COR-L47 (cell line): ENCODE results near the gene PDLIM5.
"Not testable (repeated sequence)": the region's sequence is repeated elsewhere in the genome, so short reads cannot be mapped to it uniquely, and the experiment has no call there.

Experiments
- DNase-seq: peaks from one replicate; lab custom pipeline; 2025; lab: John Stamatoyannopoulos, UW

The PDLIM5 gene

GRCh38 chr4:94528792-94529451 lies 77.2 kb downstream of the PDLIM5 start:
- no peak for DNase-seq

DNA sequence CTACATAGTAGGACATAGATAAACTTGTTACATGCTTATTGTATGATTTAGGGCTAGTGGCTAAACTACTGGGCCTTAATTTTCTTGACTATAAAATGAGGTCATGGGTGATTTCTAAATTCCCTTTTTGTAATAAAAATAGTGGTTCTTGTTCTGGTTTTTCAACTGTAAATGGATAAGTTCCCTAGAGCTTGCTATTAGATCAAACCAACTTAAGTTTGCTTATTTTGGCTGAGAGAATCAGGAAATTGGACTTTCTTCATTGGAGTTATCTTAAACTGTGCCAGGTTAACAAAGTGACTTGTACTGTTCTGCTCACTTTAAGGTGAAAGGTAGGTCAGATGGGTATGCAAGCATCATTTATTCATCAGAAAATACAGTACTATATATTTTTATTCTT lies 78.3 kb downstream of the PDLIM5 start:
- no peak for DNase-seq

DNA sequence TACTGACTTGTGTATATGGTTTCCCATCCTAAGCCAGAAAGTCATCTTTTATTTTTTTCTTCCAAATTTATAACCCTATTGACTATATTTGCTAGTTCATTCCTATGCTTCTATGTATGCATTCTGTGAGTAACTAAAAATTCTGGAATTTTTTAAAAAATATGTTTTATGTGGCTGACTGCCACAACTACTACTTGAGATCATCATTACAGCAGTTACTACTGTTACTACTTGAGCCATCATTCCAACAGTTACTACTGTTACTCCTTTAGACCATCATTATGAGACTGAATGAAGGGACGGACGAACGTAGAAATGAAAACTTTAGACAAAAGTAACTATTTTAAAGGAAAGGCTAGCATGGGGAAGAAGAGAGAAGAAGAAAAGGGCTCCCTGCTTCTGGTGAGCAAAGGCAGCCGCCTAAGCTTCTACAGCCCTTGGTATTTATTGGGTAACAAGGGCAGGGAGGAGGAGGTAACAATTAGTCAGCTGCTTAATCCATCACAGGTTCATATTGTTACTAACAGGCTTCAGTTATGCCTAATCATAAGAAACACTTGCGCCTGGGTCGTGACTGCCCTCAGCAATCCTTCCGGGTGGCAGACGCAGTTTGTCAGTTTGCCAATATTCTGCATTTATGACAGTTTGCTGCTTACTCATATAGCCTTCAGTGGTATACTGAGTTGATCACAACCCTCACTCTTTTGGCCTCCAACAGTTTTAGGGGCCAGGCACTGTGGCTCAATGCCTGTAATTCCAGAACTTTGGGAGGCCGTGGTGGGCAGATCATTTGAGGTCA lies 80.4 kb downstream of the PDLIM5 start:
- DNase-seq = no peak

DNA sequence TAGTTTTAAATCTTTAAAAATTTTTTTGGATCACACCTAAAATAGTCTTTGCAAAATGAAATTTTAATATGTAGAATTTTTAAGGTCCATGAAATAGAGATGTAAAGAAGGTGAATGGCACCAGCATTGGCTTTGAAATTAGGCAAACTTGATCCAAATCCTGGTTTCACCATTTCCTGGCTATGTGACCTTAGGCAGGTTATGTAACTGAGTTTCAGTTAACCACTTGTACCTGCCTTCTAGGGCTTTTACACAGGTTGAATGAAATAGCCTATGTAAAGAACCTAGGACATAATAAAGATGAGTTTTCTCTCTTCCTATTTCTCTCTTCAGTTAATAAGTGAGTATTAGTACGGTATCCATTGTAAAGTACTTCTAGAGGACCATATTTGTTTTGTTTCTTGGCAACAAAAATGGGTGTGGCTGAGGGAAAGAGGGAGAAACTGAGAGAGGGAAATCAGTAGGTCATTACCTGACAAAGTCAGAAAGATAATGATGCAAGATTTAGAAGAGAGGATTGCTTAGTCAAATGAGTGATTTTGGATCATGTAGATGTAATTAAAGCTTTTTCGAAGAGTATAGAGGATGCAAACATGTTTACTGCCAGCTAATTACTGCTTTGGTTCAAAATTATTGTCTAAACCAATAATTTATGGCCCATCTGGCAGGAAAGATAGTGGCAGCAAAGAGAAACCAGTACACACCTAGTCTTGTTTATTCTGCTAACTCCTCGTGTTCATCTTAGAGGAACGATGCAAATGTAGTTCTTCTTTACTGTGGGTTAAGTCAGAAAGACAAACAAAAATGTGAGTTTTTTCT lies 81.9 kb downstream of the PDLIM5 start:
- peak; percentile 70 for DNase-seq

GRCh38 chr4:94534401-94535312 lies 82.9 kb downstream of the PDLIM5 start:
- no peak for DNase-seq

DNA sequence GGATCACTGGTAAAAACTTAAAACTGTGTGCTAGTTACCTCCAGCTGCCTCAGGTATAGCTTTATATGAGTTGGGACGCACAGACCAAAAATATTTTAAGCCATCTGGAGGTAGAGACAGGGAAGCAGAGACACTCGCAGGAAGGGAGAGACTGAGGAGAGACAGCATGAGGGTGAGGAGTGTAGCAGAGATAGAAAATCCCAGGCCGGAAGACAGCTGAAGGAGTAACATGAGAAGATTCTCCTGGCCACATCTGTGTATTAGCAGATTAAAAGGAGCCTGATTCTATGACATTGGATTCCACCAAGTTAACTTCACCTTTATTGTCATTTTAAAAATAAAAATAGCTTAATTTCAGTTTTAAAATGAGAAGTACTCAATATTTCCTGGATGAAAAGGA lies 84.3 kb downstream of the PDLIM5 start:
- no peak for DNase-seq

DNA sequence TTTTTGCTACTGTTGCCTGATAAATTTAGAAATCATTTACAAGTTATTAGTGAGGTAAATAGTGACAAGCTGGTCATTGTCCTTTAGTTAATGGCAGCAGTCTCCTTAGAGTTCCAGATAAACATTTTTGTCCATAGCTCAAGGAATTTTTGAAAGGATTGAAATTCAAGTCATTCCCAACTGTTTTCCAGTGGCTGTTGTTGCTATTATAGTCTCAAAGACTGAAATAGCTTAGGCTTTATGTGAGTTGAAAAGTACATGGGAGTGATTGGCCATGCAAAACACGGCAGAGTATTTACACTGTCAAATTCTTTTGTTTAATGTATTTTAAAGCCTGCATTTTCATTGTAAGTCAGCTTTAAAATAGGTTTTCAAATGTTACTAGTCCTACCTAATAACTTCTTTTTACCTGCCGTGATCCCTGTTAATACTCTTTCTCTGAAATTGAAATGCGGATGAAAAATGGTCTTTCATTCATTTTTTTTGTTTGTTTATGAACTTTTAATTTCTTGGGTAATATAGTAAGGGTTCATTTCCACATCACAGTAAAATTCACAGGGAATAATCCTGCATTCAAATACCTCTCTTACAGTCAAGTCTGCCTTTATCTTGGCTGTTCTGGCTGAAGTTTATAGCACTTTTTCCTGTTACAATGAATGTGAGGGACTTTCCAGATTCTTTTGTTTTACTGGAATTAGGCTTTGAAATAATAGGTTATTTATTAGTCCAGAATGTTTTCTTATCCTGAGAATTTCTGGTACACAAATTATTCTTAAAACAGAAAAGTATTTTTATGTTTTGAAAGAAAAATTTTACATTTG lies 85.1 kb downstream of the PDLIM5 start:
- DNase-seq = no peak

DNA sequence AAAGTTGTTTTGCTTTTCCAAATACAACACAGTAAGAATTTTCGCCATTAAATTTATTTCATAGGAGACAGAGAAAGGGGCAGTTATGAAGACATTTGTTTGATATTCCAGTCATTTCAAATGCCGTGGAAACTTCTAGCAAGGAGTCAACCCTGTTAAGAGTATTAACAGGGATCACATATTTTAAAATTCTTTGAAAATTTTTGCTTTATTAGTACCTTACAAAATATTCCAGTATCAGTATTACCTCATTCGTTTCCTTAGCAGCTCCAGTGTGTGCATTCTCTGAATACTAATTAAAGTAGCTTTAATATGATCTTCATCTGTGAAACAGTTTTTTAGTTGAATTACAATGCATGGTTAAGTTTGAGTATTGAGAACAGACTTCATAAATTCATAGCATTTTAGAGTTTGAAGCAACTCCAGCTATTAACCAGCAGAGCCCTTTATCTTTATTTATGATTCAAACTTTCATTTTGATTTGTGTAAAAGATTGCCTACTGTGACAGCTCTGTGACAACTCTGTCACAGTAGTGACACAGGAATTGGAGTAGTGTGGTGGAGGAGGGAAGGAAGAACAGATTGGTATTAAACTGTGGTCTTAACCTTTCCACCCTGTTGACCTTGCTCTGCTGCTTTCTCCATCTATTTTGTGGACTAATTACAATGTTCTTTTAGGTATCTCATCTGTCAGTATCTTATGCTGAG lies 86.3 kb downstream of the PDLIM5 start:
- DNase-seq = no peak

DNA sequence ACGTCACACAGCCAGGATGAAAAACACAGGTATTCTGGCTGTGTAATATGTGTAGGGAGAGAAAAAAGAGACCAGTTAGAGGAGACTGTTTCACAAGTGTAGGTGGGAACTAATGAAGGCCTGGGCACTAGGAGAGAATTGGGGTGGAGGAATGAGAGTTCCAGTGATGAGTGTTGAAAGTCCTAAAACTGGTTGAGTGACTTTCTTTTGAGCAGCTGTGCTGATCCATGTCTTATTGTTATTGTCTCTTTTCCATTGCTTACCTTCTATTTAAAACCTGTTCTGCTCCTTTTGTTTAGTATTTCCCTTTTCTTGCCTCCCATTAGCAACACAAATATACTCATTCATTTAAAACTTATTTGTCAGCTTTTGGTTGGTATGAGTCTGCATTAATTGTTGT lies 88.7 kb downstream of the PDLIM5 start:
- no peak for DNase-seq

DNA sequence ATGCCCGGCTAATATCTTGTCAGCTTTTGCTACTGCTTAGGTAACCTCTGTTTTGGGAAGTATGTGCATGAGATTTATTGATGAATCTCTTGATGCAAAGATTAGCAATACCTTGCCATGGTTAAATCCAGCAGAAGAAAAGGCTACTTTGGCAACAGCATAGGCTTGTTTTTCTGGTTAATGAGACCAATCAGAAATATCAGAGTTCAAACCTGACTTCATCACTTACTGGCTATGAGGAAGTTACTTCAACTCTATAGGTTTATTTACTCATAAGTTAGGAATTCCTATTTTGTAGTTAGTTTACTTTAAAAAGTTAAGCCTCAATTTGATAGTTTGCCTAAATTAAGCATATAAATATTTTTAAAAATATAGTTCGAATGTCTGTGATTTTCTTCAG lies 93.1 kb downstream of the PDLIM5 start:
- no peak for DNase-seq

- DNase-seq = no peak
These were observed 93.6 kb downstream of the PDLIM5 start for GRCh38 chr4:94545296-94545695.

- DNase-seq = no peak
These were observed 95.2 kb downstream of the PDLIM5 start for GRCh38 chr4:94546949-94547348.

DNA sequence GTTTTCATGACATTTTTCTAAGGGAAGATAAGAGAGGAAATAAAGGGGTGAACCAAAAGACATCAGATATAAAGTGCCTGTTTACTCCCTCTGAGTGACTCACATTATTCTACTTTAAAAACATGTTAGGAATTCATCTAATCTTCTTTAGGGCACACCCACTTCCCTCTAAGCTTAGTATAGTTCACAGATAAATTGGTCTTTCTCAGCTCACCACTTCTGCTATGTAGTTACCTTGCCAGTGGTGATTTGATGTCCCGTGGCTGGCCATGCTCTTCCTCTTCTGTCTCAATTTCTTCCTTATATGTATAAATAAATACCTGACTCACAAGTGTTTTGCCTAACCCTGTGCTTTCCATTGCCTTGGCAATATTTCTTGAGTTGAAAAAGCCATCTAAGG lies 96.8 kb downstream of the PDLIM5 start:
- DNase-seq = no peak

- no peak for DNase-seq
These were observed 98.6 kb downstream of the PDLIM5 start for GRCh38 chr4:94550352-94550751.

- no peak for DNase-seq
These were observed 99.1 kb downstream of the PDLIM5 start for GRCh38 chr4:94550851-94551250.

DNA sequence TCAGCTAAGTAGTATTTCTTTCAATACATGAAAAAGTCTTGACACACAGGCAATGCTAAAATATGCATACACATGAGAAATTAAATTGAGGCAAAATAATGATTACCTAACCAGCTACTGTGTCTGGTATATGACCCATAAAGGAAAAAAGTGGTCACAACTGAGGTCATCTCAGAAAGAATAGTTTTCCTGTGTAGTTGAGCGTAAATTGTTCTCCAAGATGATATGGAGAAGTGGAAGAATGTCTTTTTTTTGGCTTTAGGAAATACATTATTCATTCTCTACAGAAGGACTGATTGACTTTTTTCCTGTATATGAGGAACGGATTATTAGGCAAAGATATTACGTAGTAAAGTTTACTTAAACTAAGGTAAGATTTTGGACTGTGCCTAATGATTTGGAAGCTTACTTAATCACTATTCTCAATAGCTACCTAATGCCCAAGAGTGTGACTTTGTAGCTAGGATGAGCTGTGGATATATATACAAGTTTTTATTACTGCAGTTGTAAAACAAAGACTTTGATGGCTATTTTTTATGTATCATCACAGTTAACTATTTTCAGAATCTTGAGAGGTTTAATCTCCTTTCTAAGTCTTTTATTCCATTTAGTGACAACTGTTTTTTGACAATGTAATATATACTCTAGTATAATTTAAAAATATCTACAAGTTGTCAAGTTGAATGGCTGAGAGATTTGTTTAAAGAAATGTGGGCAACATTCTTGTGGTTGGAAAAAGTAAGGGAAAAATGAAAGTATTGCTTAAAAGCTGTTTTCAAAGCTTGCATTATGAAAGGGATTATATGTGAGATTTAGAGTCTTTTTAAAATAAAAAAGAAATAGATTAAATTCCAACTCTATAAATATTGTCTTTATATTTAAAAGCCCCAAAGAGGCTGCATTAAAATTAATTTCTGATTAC lies 100.2 kb downstream of the PDLIM5 start:
- DNase-seq = no peak

DNA sequence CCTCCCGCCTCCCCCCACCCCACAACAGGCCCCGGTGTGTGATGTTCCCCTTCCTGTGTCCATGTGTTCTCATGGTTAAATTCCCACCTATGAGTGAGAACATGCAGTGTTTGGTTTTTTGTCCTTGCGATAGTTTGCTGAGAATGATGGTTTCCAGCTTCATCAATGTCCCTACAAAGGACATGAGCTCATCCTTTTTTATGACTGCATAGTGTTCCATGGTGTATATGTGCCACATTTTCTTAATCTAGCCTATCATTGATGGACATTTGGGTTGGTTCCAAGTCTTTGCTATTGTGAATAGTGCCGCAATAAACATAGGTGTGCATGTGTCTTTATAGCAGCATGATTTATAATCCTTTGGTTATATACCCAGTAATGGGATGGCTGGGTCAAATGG lies 104.3 kb downstream of the PDLIM5 start:
- not testable (repeated sequence) for DNase-seq

- not testable (repeated sequence) for DNase-seq
These were observed 105.9 kb downstream of the PDLIM5 start for GRCh38 chr4:94557632-94558031.

- no peak for DNase-seq
These were observed 106.7 kb downstream of the PDLIM5 start for GRCh38 chr4:94558392-94558904.
